ENCODE measurements around the gene INS.
A peak's percentile ranks its signal among the peaks of the same experiment; 100 is the strongest.

The INS gene

DNA sequence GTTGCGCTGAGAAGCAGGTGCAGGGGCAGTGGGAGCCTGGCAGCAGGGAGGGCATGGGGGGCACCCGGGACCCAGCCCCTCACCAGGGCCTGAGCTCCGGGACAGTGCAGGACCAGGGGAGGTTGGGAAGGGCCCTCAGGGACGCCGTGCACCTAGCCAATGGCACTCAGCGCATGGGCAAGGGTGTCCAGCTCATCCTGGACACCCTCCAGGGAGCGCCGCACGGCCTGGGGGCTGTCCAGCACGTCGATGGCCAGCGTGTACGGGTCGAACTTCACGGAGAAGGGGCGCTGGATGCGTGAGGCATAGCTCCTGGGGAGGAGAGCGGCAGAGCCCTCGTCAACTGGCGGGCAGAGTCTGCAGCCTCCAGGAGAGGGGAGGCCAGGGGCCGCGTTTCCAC, 3.1 kb upstream of the INS start:
- no peak for DNase-seq

DNA sequence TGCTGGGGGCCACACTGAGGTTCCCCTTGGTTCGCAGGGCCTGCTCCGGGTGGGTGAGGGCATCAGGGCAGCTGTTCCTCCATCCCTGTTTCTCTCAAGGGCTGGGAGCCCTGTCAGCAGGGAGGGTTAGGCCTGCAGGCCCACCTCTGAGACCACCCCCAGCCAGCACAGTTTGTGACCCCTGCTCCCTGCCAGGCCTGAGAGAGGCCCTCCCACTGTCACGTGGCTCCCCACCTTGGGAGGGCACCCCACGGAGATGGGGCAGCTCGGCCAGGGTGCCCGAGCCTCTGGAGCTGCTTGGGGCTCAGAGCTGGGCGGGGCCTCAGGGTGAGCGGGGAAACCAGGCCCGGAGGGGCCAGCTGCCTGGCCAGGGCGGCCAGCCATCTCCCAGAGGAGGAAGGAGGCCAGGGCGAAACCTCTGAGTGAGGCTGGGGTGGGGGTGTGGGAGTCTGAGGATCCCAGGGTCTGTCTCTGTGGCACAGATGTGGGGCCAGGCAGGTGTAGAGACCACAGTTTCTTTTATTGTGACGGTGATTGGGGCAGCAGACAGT, 2.5 kb upstream of the INS start:
- DNase-seq, result no peak

DNA sequence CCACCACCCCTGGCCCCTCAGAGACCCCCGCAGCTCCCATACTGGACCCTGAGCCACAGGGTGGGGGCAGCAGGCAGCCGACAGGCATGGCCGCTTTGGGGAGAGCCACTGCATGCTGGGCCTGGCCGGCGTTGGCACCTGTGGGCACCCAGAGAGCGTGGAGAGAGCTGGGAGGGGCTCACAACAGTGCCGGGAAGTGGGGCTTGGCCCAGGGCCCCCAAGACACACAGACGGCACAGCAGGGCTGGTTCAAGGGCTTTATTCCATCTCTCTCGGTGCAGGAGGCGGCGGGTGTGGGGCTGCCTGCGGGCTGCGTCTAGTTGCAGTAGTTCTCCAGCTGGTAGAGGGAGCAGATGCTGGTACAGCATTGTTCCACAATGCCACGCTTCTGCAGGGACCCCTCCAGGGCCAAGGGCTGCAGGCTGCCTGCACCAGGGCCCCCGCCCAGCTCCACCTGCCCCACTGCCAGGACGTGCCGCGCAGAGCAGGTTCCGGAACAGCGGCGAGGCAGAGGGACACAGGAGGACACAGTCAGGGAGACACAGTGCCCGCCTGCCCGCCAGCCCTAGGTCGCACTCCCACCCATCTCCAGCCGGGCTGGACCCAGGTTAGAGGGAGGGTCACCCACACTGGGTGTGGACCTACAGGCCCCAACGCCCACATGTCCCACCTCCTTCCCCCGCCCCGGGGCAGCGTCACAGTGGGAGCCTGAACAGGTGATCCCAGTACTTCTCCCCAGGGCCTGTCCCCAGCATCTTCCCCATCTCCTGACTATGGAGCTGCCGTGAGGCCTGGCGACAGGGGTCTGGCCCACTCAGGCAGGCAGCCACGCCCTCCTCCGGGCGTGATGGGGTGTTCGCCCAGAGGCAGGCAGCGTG, 1.2 kb downstream of the INS start:
- no peak for DNase-seq

DNA sequence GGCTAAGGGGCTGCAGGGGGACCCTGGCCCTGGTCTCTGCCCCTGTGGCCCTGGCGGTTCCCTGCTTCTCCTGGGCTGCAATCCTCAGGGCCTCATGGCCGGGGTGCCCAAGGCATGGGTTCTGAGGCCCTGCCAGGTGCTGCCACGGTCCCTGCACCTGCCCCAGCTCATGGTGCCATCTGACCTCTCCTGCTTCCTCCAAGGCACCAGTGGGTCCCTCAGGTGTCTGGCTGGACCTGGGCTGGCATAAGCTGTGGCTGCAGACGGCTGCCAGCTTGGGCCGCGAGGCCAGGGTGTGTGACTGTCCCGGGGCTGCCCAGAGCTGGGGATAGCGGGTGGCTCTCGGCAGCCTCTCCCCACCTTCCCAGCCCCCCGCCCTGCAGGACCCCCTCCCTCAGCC, 2.0 kb downstream of the INS start:
- DNase-seq, result no peak

DNA sequence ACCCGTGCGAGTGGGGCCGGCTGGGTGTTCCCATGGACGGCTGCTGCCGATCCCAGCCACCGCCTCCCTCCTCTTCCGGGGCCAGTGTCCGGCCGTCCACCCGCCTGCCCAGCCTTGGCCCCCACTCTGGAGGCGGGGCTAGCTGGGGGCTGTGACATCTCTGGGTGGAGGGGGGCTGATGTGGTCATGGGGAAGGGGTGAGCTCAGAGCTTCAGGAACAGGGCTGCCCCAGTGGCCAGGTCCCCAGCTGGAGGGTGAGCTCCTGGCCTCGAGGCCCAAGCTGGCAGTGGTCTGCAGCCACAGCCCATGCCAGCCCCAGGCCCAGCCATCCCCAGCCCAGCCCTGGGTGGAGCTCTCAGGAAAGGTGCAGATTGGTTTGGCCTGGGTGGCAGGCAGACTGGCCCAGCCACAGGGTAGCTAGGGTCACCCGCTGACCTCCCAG, 2.7 kb downstream of the INS start:
- DNase-seq, result no peak

DNA sequence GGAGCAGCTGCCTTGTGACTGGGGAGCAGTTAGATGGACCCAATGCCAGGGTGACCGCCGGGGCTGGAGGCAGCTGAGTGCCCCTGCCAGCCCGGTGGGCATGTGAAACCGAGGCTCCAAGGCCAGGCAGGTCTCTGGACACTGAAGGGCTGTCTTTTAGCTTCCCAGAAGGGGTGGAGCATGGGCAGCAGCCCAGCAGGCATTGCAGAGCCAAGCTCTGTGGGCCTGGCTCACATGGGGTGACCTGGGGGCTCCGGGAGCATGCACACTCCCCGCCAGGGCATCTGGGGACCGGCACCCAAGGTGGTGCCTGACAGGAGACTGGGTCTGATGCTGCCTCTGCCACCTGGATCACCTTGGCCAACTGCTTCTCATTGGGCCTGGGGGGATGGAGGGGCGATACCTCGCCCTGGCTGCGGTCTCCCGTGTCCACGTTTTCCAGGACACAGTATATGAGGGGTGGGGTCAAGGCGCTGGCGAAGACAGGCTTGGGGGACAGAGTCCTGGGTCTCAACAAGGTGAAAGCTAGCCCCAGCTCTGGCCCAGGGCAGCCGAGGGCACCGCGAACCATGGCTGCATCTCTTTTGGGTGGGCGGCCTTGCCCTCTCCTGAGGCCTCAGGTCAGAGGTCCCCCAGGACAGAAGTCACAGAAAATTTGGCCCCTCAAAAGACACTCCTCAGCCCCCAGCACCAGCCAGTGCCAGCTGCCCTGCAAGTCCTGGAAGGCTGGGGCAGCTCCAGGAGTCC, 3.5 kb downstream of the INS start:
- DNase-seq, result no peak

DNA sequence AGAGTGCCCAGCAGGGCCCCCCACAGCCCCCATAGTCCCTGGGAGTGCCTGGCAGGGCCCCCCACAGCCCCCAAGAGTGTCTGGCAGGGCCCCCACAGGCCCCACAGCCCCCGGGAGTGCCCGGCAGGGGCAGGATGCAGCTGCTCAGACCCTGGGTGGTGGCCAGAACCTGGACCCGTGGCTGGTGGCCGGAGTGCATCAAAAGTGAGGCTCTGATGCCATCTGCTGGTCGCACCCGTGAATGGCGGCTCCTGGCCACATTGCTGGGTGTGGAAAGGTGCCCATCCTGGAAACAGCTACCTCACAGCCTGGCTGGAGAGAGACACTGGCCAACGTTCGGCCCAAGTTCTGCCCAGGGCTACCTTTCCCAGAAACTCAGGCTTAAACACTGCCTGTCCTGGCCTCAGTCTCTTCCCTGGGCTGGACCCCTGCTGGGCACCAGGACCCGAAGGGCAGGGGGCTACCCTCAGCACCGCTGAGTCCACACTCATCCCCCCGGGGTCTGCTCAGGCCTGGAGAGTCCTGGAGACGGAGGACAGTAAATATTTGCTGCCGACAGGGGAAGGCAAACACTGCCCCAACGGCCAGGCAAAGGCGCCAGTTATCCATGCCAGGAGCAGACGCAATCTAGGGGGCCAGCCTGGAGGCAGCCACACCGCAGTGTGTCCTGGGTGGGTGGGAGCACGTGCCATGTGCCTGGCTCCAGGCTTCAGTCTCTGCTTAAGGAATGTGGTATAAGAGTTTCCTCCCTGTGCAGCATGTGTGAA, 4.4 kb downstream of the INS start:
- peak; percentile 42 for DNase-seq

DNA sequence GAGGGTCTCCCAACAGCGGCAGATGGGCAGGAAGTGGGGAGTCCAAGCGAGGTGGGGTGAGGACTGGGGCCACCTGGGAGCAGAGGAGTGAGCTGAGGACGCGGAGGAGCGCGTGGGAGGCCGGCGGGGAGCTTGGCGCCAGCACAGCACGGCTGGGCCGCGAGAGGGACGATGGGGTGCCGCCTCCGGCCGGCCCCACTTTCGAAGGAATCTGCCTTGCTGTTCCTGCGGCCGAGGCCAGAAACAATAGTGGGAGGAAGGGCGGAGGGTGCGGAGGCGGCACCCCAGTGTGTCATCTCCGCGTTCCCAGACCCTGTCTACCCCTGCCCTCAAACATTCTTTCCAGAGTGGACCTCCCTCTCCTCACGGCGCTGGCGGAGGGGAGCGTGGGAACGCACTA, 5.5 kb downstream of the INS start:
- no peak for DNase-seq

DNA sequence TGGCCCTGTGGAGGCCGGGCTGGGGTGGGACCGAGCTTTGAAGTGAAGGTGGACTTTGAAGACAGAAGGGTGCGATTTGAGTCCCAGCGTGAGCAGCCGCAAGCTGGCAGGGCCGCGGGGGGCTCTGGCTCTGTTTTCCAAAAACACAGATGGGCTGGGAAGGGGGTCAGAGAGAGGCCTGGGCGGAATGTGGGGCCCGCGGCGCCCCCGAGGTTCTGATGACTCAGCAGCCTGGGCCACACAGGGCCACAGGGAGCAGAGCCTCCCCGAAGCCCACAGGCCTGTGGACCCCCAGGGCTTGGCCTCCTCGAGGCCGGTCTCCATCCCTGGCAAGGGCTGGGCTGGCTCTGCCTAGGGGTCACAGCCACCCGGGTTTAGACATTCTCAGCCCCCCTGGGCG, 6.1 kb downstream of the INS start:
- no peak for DNase-seq

DNA sequence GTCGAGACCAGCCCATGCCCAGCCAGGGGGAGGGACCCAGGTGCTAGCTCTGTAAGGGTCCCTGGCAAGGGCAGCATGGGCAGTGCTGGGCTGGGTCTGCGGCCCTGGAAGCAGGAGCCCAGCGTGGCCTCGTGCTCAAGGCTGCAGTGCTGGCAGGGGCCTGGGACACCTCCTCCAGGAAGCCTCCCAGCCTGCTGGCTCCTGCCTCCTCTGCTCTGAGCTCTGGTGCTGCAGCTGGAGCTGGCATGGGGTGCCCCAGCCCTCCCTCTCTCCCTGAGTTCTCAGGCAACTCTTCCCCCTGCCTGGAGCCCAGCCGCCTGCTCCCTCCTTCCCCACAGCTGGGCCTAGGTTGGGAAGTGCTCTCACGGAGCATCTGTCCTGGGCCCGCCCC, 6.8 kb downstream of the INS start:
- no peak for DNase-seq

DNA sequence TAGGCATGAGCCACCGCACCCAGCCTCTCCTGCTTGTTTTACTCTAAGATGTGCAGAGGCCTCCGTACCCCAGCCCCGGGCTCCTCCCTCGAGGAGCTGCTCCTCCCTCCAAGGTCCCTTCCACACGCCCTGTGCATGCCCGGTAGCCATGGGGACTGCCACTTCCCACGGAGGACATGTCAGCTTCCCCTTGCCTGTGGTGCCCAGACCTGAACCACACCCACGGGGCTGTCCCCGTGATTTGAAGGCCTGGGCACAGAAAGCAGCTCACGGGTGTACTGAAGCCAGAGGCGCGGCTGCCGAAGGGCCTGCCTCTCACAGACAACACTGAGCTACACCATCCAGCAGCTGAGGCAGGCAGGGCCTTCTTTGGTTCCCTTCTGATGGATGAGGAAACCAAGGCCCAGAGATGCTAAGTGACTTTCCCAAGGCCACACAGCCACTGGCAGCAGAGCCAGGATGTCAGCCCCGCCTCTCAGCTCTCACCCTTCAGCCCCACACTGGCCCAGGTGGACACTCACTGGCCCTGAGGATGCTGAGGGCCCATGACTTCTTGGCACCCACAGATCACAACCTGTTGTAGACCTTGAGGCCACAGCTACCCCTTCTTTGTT, 7.3 kb downstream of the INS start:
- DNase-seq, result no peak

DNA sequence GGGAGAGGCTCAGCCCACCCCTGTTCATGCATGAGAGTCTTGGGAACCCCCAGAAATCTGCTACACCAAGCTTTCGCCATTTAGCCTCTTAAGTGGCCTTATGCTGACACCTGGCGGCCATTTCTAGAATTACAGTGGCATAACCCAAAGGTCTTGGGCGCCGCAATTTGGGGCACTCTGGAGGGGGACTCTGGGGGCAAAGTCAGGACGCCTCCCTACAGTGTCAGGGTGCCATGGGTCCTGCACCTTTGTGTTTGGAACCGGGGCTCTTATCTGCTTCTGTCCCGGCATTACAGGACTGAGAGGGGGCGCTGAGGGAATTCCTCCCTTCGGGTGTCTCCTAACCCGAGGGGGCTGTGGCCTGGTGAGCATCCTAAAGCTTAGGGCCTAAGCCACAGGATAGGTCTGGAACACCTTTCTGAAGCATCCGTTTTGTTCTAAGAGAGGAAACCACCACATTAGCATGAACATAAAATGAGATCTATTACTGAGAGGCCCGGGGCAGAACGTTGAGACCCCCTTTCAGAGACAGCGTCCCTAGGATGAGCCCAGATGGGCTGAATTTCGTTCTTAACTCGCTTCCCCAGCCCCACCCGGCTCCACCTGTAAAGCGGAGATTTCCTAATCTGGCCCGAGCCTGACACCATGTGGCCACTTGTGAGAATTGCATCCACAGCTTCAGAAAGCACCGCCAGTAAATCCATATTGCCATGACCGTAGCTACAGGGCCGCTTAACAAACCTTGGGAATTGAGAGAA, 9.3 kb downstream of the INS start:
- peak; percentile 61 for DNase-seq

DNA sequence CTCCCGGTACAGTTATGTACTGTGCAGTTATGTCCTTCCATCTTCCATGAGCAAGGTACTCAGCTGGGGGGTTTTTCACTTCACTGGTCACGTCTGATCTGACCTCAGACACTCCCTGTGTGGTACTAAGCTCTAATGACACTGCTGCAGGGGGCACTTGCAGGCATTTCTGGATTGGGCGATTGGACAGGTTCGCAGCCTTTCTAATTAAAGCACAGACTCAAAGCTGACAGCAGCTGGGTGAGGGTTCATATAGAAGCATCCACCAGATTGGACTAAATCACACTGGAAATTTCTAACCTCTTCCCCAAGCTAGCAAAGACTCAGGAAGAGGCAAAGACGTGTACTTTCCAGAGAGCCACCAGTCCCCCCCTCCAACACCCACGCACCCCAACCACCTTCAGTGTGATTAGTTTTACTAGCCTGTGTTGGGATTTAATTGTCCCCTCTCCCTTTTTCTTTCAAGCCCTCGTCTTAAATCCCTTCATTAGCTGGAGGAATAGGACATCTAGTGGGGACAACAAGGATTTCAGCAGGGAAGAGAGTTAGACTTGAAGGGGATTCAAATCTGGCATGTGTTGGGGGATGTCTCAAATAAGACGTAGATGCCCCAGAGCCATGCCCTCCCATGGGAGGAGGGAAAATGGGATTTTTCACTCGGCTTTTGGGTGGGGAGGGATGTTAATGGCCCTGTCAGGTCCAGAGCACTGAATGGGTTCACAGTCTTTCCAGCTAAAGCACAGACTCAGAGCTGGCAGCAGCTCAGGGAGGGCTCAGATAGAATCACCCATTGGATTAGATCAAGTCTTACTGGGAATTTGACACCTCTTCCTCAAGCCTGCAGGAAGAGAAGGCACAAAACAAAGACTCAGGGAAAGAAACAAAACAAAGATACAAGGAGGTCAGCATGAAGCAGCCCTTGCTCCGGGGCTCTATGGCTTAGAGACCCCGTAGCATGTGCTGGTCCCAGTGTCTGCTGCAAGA, 10.9 kb downstream of the INS start:
- DNase-seq, result peak; percentile 39

DNA sequence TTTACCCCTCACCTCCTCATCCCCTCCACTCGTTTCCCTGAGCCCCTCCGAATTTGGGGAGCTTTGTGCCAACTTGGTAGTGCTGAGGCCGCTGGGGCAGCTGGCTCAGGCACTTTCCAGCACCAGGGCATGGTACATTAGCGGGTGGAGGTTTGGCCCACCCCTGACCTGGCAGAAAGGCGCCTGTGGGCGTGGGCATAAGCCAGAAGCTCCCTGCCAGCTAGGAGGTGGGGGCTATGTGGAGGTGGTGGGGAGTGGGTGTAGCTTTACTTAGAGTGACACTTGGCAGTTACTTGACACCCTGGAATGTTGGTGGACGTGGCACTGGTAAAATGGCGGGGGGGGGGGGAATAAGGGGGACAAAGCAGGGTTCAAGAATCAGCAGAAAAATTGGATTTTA, 11.5 kb downstream of the INS start:
- DNase-seq, result no peak

DNA sequence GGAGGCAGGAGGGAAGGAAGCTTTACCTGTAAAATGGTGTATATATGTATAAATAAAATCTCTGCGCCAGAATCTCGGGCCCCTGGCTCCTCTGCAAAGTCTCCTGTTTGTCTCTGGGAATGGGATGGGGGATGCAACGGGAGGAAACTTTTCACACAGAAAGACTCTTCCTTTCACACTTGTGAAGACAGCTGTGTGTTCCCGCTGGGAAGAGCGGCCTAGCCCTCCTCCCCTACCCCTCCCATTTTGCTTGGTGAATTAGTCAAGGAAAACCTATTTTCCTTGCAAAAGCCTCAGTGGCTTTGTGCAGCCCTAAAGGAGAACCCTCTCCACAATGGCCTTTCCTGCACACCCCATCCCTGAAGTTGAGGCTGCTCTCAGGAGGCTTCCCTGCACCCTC, 12.4 kb downstream of the INS start:
- no peak for DNase-seq

DNA sequence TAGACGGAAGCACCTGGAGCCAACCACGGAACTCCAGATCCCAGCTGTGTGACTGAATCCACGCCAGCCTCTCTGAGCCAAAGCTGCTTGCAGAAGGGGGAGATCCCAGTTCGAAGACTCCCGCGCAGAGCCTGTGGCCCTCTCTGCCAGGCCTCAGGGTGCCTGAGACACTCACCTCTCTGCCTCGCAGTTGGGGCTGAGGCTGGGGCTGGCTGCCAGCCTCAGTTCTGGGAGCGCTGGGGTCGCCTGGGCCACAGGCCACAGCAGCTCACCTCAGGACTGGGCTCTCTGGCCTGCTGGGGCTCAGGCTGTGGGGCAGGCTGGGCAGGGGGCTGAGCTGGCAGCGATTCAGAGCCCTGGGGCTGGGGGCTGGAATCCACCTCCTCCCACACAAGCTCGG, 13.6 kb downstream of the INS start:
- no peak for DNase-seq

DNA sequence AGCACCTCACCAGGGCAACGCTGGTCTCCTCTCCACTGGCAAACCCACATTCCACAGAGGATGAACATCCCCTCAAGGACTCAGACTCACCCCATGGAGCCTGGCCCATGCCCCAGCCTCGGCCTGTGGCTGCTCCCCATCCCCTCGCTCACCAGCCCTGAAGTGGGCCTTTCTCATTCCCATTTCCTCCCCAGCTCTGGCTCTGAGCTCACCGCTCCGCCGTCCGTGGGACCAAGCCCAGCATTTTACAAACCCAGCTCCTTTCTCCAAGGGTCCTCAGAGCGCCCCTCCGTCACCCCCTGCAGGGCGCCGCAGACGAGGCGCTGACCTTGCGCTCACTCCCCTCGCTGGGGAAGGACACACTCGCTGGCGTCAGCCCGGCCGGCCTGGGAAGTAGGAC, 15.0 kb downstream of the INS start:
- DNase-seq, result no peak

DNA sequence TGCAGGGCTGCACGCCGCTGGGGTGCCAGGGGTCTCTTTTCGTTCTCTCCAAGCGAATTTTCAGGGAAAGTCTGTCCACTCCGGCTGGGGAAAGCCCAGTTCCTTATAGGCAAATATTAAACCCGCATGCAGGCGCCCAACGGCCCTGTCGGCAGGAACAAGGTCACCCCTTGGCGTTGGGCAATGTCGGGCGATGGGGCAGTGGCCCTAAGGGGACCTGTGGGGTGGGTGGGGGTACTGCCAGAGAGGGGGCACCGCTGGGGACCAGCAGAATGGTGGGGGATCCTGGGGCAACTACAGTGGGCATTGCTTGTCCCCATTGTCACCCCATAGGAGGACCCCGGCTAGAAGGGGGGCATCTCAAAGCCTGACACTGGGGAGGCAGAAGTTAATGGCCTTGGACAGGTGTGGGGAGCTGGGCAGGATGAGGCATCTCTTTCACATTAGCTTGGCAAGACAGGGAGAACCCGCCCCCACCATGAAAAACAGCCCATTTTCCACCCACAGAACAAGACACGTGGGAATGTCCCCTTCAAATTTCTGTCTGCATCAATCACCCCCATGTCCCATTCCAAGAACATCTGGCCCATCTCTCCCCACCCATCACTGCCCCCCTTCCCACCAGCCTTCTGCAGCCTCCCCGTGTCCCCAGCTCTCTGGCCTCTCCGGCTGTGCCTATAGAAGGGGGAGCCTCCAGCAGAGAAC, 16.3 kb downstream of the INS start:
- DNase-seq, result no peak

DNA sequence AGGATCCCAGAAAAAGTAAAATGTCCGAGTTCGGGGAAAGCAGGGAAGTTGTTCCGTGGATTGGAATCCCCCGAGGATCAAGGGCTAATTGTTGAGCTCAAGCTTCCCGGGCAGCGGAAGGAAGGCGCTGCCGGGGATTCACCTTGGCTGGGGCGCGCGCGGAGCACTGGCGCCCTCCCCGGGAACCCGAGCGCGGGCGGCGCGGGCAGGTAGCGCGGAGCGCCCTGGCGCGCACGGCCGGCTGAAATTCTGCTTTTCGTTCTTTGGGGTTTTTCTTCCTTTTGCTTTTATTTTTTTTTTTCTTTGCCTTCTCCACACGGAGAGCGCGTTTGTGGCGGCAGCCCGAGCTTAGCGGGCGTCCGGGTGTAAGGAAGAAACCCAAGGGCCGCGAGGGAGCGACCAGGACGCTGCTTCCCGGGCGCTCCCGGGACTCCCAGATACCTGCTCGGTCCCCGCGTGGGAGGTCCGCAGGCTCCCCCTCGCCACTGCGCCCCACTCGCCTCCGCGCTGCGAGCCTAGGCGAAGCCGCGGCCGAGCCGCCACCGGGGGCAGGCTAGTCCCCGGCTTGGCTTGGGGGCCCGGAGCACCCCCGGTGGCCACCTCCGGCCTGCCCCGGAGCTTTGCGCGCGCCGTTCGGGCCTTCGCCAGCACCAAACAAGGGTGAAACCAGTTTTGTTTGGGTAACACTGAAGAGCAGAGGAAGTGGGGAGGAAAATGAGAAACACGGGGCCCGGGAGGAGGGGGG, 17.0 kb downstream of the INS start:
- no peak for DNase-seq

DNA sequence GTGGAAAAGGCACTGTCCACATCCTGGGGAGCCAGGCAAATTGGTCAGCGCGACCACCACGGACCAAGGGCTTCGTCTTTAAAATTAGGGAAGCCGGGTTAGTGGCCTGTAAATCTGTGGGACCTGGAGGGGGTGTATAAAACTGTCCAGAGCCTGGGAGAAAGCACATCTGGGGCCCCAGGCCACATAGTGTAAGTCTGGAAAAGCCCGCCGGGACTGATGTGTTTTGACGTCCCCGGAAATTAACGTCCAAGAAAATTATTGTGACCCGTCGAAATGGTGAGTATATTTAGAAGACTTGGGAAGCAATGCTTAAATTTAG, 17.6 kb downstream of the INS start:
- no peak for DNase-seq

All from fibroblast of upper back skin (primary cell).